Fibroblast of peridontal ligament (primary cell): ENCODE measurements around the gene APEH.
"Not testable (repeated sequence)": the region's sequence is repeated elsewhere in the genome, so short reads cannot be mapped to it uniquely, and the experiment has no call there.

Experiments used
- DNase-seq: peaks from one replicate; pipeline ENCODE4 v3.0.0-alpha.2; 2010; ENCODE audit errors: extremely low read depth

The APEH gene

GRCh38 chr3:49668861-49669260 is 5.3 kb upstream of the APEH start:
- no peak for DNase-seq

GRCh38 chr3:49669352-49669751 is 4.8 kb upstream of the APEH start:
- no peak for DNase-seq

- no peak for DNase-seq
Measured at GRCh38 chr3:49670940-49671290, 3.2 kb upstream of the APEH start.

GRCh38 chr3:49671291-49672288 is 2.6 kb upstream of the APEH start:
- peak; percentile 55 for DNase-seq

- DNase-seq: no peak
Measured at GRCh38 chr3:49673121-49673714, 933 bp upstream of the APEH start.

GRCh38 chr3:49674497-49674983 is 389 bp downstream of the APEH start:
- no peak for DNase-seq

- DNase-seq: no peak
Measured at GRCh38 chr3:49675912-49676311, 1.8 kb downstream of the APEH start.

- DNase-seq: no peak
Measured at GRCh38 chr3:49680493-49681231, 6.5 kb downstream of the APEH start.

GRCh38 chr3:49681232-49681522 is 7.0 kb downstream of the APEH start:
- no peak for DNase-seq

GRCh38 chr3:49681543-49681942 is 7.4 kb downstream of the APEH start:
- DNase-seq: no peak

- DNase-seq: no peak
Measured at GRCh38 chr3:49683162-49683561, 9.0 kb downstream of the APEH start.

- DNase-seq: not testable (repeated sequence)
Measured at GRCh38 chr3:49684453-49684852, 10.3 kb downstream of the APEH start.

- DNase-seq: not testable (repeated sequence)
Measured at GRCh38 chr3:49685103-49685502, 11.0 kb downstream of the APEH start.

- not testable (repeated sequence) for DNase-seq
Measured at GRCh38 chr3:49685846-49686245, 11.7 kb downstream of the APEH start.

- not testable (repeated sequence) for DNase-seq
Measured at GRCh38 chr3:49686346-49686745, 12.2 kb downstream of the APEH start.

GRCh38 chr3:49686769-49687423 is 12.7 kb downstream of the APEH start:
- DNase-seq: peak; percentile 21

GRCh38 chr3:49687424-49687795 is 13.3 kb downstream of the APEH start:
- not testable (repeated sequence) for DNase-seq

- not testable (repeated sequence) for DNase-seq
Measured at GRCh38 chr3:49688338-49689045, 14.3 kb downstream of the APEH start.

- peak; percentile 88 for DNase-seq
Measured at GRCh38 chr3:49689046-49689907, 15.1 kb downstream of the APEH start, which contains the start of the genes MST1 and RNF123. MST1 (minus strand) TSS chr3:49689474; CDS start chr3:49688691, 783 bp downstream. RNF123 (plus strand) TSS chr3:49689557; CDS start chr3:49691166, 1,609 bp downstream.
